GM13976 (cell line): ENCODE data around the gene CFAP221.

ENCODE experiments used
- DNase-seq: peaks from one replicate; pipeline ENCODE4 v3.0.0; 2012; ENCODE audit warnings: low spot score
- CTCF ChIP-seq: IDR thresholded peaks from 2 replicates; pipeline ENCODE4 v1.5.1; 2012; ENCODE audit warnings: borderline replicate concordance, mild to moderate bottlenecking; ENCODE audit not compliant: insufficient read depth; ENCODE audit errors: extremely low read depth, missing control alignments, control extremely low read depth
- in situ Hi-C: fragments of 300-500 bp; cut with MboI; formaldehyde crosslinking; loops from one replicate; pipeline ENCODE4 v1.12.0; 2022; ENCODE audit warnings: low sequenced_read_pairs, mixed read lengths, inconsistent platforms; ENCODE audit not compliant: unreplicated experiment

The CFAP221 gene

GRCh38 chr2:119684518-119684917, 140.3 kb downstream of the CFAP221 start:
- TF ChIP-seq CTCF, result no peak
- in situ Hi-C loops, result no loop called here
- DNase-seq, result no peak

- no peak for TF ChIP-seq CTCF
Measured at GRCh38 chr2:119688616-119689015, 144.4 kb downstream of the CFAP221 start.

GRCh38 chr2:119689218-119689617, 145.0 kb downstream of the CFAP221 start:
- in situ Hi-C loops, result no loop called here
- no peak for DNase-seq
- TF ChIP-seq CTCF, result no peak

More at GRCh38 chr2:119688616-119689015, 144.4 kb downstream of the CFAP221 start:
- in situ Hi-C loops, result no loop called here
- DNase-seq, result no peak

- in situ Hi-C loops, result no loop called here
- no peak for TF ChIP-seq CTCF
- DNase-seq, result no peak
Measured at GRCh38 chr2:119691189-119691588, 146.9 kb downstream of the CFAP221 start.

- in situ Hi-C loops, result no loop called here
- no peak for DNase-seq
Measured at GRCh38 chr2:119691651-119692245, 147.5 kb downstream of the CFAP221 start.

GRCh38 chr2:119692310-119692709, 148.1 kb downstream of the CFAP221 start:
- no peak for DNase-seq
- in situ Hi-C loops, result no loop called here

More at GRCh38 chr2:119691651-119692245, 147.5 kb downstream of the CFAP221 start:
- TF ChIP-seq CTCF, result no peak

More at GRCh38 chr2:119692310-119692709, 148.1 kb downstream of the CFAP221 start:
- no peak for TF ChIP-seq CTCF
